ENCODE measurements around the gene TMEM101.

DNA sequence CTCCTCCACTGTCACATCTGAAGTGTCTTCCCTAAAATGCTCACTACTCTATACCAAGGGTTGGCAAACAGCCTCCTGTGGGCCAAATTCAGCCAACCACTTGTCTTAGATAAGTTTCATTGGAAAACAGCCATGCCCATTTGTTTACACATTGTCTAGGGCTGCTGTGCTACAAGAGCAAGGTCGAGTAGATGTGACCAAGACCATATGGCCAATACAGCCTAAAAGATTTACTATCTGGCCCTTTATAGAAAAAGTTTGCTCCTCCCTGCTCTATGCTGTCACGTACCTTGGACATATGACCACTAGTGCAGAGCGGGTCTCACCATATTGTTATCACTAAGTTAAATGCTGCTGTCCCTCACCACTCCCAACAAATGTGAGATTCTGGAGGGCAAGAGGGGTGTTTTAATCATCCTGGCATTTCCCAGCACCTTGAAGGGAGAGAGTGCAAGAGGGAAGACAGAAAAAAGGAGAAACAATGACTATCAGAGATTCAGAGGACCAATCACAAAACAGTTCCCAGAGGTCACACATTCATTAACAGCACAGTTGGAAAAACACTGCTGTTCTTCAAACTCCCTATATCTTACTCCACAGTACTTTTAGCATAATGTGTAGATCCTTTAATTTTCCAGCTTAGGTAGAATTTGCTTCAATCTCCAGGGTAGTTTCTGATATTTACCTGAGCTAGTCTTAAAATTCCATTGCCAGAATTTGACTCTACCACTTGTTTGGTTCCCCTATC lies 38.5 kb upstream of the TMEM101 start:
- TF ChIP-seq CHD2 (IDR thresholded peaks at IDR 0.05; ENCODE audit: low read length, partially characterized antibody), result no peak
- TF ChIP-seq, protein P1, sequence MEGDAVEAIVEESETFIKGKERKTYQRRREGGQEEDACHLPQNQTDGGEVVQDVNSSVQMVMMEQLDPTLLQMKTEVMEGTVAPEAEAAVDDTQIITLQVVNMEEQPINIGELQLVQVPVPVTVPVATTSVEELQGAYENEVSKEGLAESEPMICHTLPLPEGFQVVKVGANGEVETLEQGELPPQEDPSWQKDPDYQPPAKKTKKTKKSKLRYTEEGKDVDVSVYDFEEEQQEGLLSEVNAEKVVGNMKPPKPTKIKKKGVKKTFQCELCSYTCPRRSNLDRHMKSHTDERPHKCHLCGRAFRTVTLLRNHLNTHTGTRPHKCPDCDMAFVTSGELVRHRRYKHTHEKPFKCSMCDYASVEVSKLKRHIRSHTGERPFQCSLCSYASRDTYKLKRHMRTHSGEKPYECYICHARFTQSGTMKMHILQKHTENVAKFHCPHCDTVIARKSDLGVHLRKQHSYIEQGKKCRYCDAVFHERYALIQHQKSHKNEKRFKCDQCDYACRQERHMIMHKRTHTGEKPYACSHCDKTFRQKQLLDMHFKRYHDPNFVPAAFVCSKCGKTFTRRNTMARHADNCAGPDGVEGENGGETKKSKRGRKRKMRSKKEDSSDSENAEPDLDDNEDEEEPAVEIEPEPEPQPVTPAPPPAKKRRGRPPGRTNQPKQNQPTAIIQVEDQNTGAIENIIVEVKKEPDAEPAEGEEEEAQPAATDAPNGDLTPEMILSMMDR (IDR thresholded peaks at IDR 0.05), result no peak
- no peak for TF ChIP-seq EZH2phosphoT487 (IDR thresholded peaks at IDR 0.05; ENCODE audit: borderline replicate concordance, low read depth)
- no peak for TF ChIP-seq GABPA (IDR thresholded peaks at IDR 0.05; ENCODE audit: low read depth)
- no peak for TF ChIP-seq RCOR1 (IDR thresholded peaks at IDR 0.05; ENCODE audit: low read length)
- TF ChIP-seq, protein P2, sequence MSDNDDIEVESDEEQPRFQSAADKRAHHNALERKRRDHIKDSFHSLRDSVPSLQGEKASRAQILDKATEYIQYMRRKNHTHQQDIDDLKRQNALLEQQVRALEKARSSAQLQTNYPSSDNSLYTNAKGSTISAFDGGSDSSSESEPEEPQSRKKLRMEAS (IDR thresholded peaks at IDR 0.05; ENCODE audit: low read depth), result no peak

All from SK-N-SH (cell line).